GM18520 (cell line): Measurements from ENCODE around the gene CLIC2.

Source experiments
- ATAC-seq: cut with Tn5 transposase; IDR thresholded peaks from one replicate; pipeline ENCODE4 v1.9.1; 2021; ENCODE audit not compliant: unreplicated experiment

The CLIC2 gene

GRCh38 chrX:155263854-155264628, 70.4 kb downstream of the CLIC2 start, which contains the start of gene RAB39B:
Gene RAB39B (minus strand): TSS chrX:155264491. CDS start chrX:155264288, 203 bp downstream.
- peak; percentile 91 for ATAC-seq

- ATAC-seq = no peak
These were observed 71.3 kb downstream of the CLIC2 start for GRCh38 chrX:155262970-155263754.

GRCh38 chrX:155259752-155260151, 74.7 kb downstream of the CLIC2 start:
- ATAC-seq = no peak

- no peak for ATAC-seq
These were observed 83.0 kb downstream of the CLIC2 start for GRCh38 chrX:155251391-155251790.

- ATAC-seq = no peak
These were observed 86.9 kb downstream of the CLIC2 start for GRCh38 chrX:155247497-155247896.

- no peak for ATAC-seq
These were observed 87.7 kb downstream of the CLIC2 start for GRCh38 chrX:155246748-155247147.

GRCh38 chrX:155242300-155242699, 92.1 kb downstream of the CLIC2 start:
- no peak for ATAC-seq

- ATAC-seq = no peak
These were observed 96.7 kb downstream of the CLIC2 start for GRCh38 chrX:155237719-155238118.

- ATAC-seq = no peak
These were observed 98.5 kb downstream of the CLIC2 start for GRCh38 chrX:155235891-155236290.

GRCh38 chrX:155231163-155231562, 103.3 kb downstream of the CLIC2 start:
- ATAC-seq = peak; percentile 85
